ENCODE data around the gene MVP. TPM values are rescaled to one million over a fixed set of nuclear protein-coding genes. Genes with fewer than 3 reads are reported as not detected.

Gene MVP
- total and polyA plus RNA-seq, 7 donors, result 62.3 to 368 (median 94.5) TPM

DNA sequence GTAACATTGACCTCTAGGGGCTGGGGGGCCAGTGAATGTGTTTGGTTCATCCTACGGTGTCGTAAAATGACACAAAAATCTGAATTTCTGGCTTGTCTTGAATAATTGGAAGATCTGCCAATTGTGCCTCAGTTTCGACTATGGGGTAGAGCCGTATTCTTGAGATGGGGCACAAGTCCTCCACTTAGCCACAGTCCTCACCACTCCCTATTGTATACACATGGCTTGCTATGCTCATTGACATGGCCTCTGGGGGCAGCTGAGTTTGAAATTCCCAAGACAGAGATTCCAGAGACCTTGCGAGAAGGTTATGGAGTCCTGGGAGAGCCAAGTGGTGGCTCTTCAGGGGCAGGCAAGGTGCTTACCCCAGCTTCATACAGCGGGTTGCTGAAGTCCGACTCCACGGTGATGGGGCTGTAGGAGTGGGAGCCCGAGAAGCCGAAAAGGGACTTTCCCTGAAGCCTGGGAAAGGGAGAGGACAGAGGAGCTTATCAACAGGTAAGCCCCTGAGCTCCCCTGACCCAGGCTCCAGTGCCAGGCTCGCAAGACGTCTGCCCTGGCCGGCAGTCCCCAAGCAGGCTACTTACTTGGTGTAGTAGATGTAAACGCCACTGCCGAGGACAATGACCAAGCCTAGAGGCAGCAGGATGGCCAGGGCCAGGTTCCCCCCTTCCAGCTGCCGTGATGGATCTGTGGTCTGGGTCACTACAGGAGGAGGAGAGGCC is 51.7 kb downstream of the MVP start:
- 91 to 95% methylated on average over 16 of the region's 16 CpGs for WGBS, 2 donors
- TF ChIP-seq POLR2AphosphoS5 (IDR thresholded peaks at IDR 0.05) (no peak), POLR2A (IDR thresholded peaks at IDR 0.05) (no peak), CTCF (IDR thresholded peaks at IDR 0.05) (no peak), EP300 (IDR thresholded peaks at IDR 0.05) (no peak)
- Histone ChIP-seq H3K4me3 (no peak overlapping the region), H3K36me3 (no peaks in the 10 kb centered on the region), H3K27me3 (peaks cover 12 to 24% (median 14%) of the 10 kb centered on the region in 3 donors), H3K4me1 (peaks cover 0 to 8% (median 7%) of the 10 kb centered on the region in 4 donors), H3K9me3 (peaks cover 0 to 3% (median 0%) of the 10 kb centered on the region in 4 donors), H3K27ac (no peak overlapping the region)
- DNase-seq, result no peak
- intact Hi-C loops (cut with DNase I), result no loop called here

- intact Hi-C loops (cut with DNase I), result no loop called here
- Histone ChIP-seq H3K27ac (no peak overlapping the region), H3K9me3 (peaks cover 0 to 3% (median 0%) of the 10 kb centered on the region in 4 donors), H3K27me3 (peaks cover 19 to 38% (median 27%) of the 10 kb centered on the region in 3 donors), H3K4me1 (peaks cover 0 to 16% (median 9%) of the 10 kb centered on the region in 4 donors), H3K4me3 (no peak overlapping the region), H3K36me3 (no peaks in the 10 kb centered on the region)
- DNase-seq, result no peak
- TF ChIP-seq EP300 (IDR thresholded peaks at IDR 0.05), result no peak
- TF ChIP-seq CTCF (IDR thresholded peaks at IDR 0.05), result no peak
- TF ChIP-seq POLR2AphosphoS5 (IDR thresholded peaks at IDR 0.05), result no peak
- TF ChIP-seq POLR2A (IDR thresholded peaks at IDR 0.05), result no peak
- 92 to 93% methylated on average over 26 of the region's 26 CpGs for WGBS, 2 donors
Observed at GRCh38 chr16:29873319-29873718, 53.1 kb downstream of the MVP start.

DNA sequence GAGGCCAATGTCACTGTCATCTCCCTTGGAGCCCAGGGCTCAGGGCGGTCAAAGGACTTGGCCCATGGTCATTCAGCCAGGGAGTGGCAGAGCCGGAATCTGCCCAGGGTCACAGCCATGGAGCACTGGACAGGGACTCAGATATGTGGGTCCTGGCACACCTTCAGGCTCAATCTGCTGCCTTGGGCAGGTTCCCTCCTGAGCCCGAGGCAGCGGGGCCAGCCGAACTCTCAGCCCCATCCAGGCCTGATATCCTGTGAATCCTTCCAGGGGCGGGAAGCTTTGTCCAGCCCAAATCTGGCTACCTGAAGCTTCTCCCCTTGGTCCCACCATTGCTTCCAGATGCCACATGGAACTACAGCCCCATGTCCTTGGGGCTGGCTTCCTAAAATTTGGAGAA is 54.9 kb downstream of the MVP start:
- WGBS, 2 donors, result 94 to 96% methylated on average over 6 of the region's 6 CpGs
- intact Hi-C loops (cut with DNase I), result no loop called here
- H3K27me3 ChIP-seq, result peaks cover 19 to 55% (median 41%) of the 10 kb centered on the region in 3 donors
- H3K9me3 ChIP-seq, result peaks cover 0 to 3% (median 0%) of the 10 kb centered on the region in 4 donors
- H3K27ac ChIP-seq, result no peak overlapping the region
- no peaks in the 10 kb centered on the region for H3K36me3 ChIP-seq
- DNase-seq, result no peak
- no peak for TF ChIP-seq CTCF (IDR thresholded peaks at IDR 0.05)
- TF ChIP-seq POLR2AphosphoS5 (IDR thresholded peaks at IDR 0.05), result no peak
- no peak for TF ChIP-seq EP300 (IDR thresholded peaks at IDR 0.05)
- no peak for TF ChIP-seq POLR2A (IDR thresholded peaks at IDR 0.05)
- H3K4me3 ChIP-seq, result no peak overlapping the region
- H3K4me1 ChIP-seq, result peaks cover 0 to 16% (median 9%) of the 10 kb centered on the region in 4 donors

DNA sequence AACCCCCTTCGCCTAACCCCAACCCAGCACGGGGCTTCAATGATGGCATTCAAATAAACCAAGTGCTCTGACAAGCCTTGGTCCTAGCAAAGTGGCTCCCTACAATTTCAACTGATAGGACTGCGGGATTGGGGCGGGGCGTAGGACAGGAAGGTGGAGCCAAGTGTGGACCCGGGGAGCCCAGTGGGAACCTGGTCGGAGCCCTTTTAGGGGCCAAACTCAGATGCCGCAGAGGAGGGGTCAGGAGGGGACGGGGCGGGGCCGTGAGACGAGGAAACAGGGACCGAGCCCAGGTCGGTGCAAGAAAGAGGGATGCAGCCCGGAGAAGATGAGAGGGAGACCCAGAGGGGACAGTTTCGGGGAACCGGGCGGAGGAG is 55.9 kb downstream of the MVP start:
- Histone ChIP-seq H3K4me1 (peaks cover 0 to 16% (median 9%) of the 10 kb centered on the region in 4 donors), H3K4me3 (peak overlapping the region in 2 of 4 donors; percentile 15 to 19), H3K9me3 (peaks cover 0 to 3% (median 0%) of the 10 kb centered on the region in 4 donors), H3K36me3 (no peaks in the 10 kb centered on the region), H3K27me3 (peaks cover 19 to 55% (median 41%) of the 10 kb centered on the region in 3 donors), H3K27ac (no peak overlapping the region)
- DNase-seq, result no peak
- no peak for TF ChIP-seq EP300 (IDR thresholded peaks at IDR 0.05)
- TF ChIP-seq POLR2AphosphoS5 (IDR thresholded peaks at IDR 0.05), result no peak
- no peak for TF ChIP-seq CTCF (IDR thresholded peaks at IDR 0.05)
- no peak for TF ChIP-seq POLR2A (IDR thresholded peaks at IDR 0.05)
- intact Hi-C loops (cut with DNase I), result no loop called here
- 26 to 49% methylated on average over 18 of the region's 18 CpGs for WGBS, 2 donors

All from sigmoid colon (tissue), 7 donors.